ENCODE results near the gene OR6J1. TPM values are rescaled to one million over a fixed set of nuclear protein-coding genes. Genes with fewer than 3 reads are reported as not detected.
A peak's percentile ranks its signal among the peaks of the same experiment; 100 is the strongest.
"Not testable (repeated sequence)": the region's sequence is repeated elsewhere in the genome, so short reads cannot be mapped to it uniquely, and the experiment has no call there.

OR6J1 gene
- polyA plus RNA-seq, 3 donors, result 0.16 to 0.33 (median 0.22) TPM

GRCh38 chr14:22589096-22589839 lies 54.9 kb downstream of the OR6J1 start, which contains the start of gene DAD1:
Gene DAD1, minus strand, starts transcription at chr14:22589224. Its CDS starts 67 bp downstream, at chr14:22589157.
- peak; percentile 98 to 100 (median 99) for DNase-seq (ENCODE audit: extremely low read depth in 1 of 11, low read depth in 9 of 11, low spot score in 4 of 11)

GRCh38 chr14:22588526-22589095 lies 55.5 kb downstream of the OR6J1 start:
- DNase-seq (ENCODE audit: extremely low read depth in 1 of 11, low read depth in 9 of 11, low spot score in 4 of 11), result no peak

- not testable (repeated sequence) for DNase-seq (ENCODE audit: extremely low read depth in 1 of 11, low read depth in 9 of 11, low spot score in 4 of 11)
These were observed 56.3 kb downstream of the OR6J1 start for GRCh38 chr14:22587677-22588422.

GRCh38 chr14:22587247-22587646 lies 56.9 kb downstream of the OR6J1 start:
- DNase-seq (ENCODE audit: extremely low read depth in 1 of 11, low read depth in 9 of 11, low spot score in 4 of 11), result no peak

- no peak for DNase-seq (ENCODE audit: extremely low read depth in 1 of 11, low read depth in 9 of 11, low spot score in 4 of 11)
These were observed 60.2 kb downstream of the OR6J1 start for GRCh38 chr14:22583994-22584393.

Other genes with a start within 250 kb of the OR6J1 start
- 100 to 1,000 TPM; 238 to 282 (median 257) TPM for gene DAD1, start 55.1 kb downstream of the OR6J1 start, polyA plus RNA-seq (ENCODE audit: insufficient read length in 3 of 3)
- gene ABHD4, start 46.1 kb downstream of the OR6J1 start, polyA plus RNA-seq (ENCODE audit: insufficient read length in 3 of 3), result 10 to 100 TPM; 43.3 to 62.2 (median 50.3) TPM
- gene OXA1L, start 122.3 kb upstream of the OR6J1 start, polyA plus RNA-seq (ENCODE audit: insufficient read length in 3 of 3), result 100 to 1,000 TPM; 134 to 142 (median 136) TPM
- 100 to 1,000 TPM; 106 to 125 (median 119) TPM for gene SLC7A7, start 171.1 kb upstream of the OR6J1 start, polyA plus RNA-seq (ENCODE audit: insufficient read length in 3 of 3)
- 100 to 1,000 TPM in 1 of 3 donors, 10 to 100 TPM in 2; 76.1 to 108 (median 97.7) TPM for gene MRPL52, start 185.5 kb upstream of the OR6J1 start, polyA plus RNA-seq (ENCODE audit: insufficient read length in 3 of 3)
- gene MMP14, start 192.2 kb upstream of the OR6J1 start, polyA plus RNA-seq (ENCODE audit: insufficient read length in 3 of 3), result 100 to 1,000 TPM; 130 to 170 (median 135) TPM
- 10 to 100 TPM; 71.4 to 94.4 (median 83.1) TPM for gene LRP10, start 227.4 kb upstream of the OR6J1 start, polyA plus RNA-seq (ENCODE audit: insufficient read length in 3 of 3)
- 1 to 10 TPM; 1.5 to 1.9 (median 1.5) TPM for gene REM2, start 238.9 kb upstream of the OR6J1 start, polyA plus RNA-seq (ENCODE audit: insufficient read length in 3 of 3)